ENCODE results near the gene ZNF554.

DNA sequence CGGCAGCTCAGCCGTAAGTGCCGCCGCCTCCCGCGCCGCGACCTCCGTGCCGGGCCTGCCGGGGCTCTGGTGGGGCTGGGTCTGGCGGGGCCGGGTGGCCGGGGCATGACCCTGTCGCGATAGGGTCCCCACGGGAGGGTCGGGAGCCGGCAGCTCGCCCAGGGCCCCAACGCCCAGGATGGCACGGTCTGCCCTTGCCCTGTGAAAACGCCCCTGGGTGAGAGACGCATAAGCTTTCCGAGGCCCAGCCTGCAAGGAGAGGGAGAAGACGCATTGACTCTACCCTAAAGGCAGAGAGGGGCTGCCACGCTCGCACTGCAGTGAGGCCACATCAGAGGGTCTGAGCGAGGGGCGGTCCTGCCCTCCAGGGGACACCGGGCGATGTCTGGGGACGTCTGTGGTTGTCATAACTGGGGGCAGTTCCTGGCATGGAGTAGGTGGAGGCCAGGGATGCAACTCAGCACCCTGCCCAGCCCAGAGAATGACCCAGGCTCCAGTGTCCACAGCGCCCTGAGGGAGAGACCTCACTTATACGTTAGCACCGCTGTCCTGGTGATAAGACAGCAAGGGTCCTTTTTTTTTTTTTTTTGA is 539 bp downstream of the ZNF554 start:
- TF ChIP-seq, protein P1, sequence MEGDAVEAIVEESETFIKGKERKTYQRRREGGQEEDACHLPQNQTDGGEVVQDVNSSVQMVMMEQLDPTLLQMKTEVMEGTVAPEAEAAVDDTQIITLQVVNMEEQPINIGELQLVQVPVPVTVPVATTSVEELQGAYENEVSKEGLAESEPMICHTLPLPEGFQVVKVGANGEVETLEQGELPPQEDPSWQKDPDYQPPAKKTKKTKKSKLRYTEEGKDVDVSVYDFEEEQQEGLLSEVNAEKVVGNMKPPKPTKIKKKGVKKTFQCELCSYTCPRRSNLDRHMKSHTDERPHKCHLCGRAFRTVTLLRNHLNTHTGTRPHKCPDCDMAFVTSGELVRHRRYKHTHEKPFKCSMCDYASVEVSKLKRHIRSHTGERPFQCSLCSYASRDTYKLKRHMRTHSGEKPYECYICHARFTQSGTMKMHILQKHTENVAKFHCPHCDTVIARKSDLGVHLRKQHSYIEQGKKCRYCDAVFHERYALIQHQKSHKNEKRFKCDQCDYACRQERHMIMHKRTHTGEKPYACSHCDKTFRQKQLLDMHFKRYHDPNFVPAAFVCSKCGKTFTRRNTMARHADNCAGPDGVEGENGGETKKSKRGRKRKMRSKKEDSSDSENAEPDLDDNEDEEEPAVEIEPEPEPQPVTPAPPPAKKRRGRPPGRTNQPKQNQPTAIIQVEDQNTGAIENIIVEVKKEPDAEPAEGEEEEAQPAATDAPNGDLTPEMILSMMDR (conservative IDR thresholded peaks at IDR 0.05; ENCODE audit: low read depth in 2 of 2): no peak
- TF ChIP-seq POLR2AphosphoS5 (IDR thresholded peaks at IDR 0.05; ENCODE audit: low read depth): no peak
- no peak for TF ChIP-seq CREB1 (CRISPR knock-in tag; IDR thresholded peaks at IDR 0.05; ENCODE audit: low read depth)
- TF ChIP-seq JUNB (IDR thresholded peaks at IDR 0.05; ENCODE audit: unreplicated experiment): no peak
- TF ChIP-seq, protein P2, sequence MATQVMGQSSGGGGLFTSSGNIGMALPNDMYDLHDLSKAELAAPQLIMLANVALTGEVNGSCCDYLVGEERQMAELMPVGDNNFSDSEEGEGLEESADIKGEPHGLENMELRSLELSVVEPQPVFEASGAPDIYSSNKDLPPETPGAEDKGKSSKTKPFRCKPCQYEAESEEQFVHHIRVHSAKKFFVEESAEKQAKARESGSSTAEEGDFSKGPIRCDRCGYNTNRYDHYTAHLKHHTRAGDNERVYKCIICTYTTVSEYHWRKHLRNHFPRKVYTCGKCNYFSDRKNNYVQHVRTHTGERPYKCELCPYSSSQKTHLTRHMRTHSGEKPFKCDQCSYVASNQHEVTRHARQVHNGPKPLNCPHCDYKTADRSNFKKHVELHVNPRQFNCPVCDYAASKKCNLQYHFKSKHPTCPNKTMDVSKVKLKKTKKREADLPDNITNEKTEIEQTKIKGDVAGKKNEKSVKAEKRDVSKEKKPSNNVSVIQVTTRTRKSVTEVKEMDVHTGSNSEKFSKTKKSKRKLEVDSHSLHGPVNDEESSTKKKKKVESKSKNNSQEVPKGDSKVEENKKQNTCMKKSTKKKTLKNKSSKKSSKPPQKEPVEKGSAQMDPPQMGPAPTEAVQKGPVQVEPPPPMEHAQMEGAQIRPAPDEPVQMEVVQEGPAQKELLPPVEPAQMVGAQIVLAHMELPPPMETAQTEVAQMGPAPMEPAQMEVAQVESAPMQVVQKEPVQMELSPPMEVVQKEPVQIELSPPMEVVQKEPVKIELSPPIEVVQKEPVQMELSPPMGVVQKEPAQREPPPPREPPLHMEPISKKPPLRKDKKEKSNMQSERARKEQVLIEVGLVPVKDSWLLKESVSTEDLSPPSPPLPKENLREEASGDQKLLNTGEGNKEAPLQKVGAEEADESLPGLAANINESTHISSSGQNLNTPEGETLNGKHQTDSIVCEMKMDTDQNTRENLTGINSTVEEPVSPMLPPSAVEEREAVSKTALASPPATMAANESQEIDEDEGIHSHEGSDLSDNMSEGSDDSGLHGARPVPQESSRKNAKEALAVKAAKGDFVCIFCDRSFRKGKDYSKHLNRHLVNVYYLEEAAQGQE (IDR thresholded peaks at IDR 0.05; ENCODE audit: unreplicated experiment): no peak
- no peak for TF ChIP-seq EZH2 (IDR thresholded peaks at IDR 0.05; ENCODE audit: low read depth, unreplicated experiment)
- no peak for TF ChIP-seq EZH2phosphoT487 (IDR thresholded peaks at IDR 0.05; ENCODE audit: unreplicated experiment)
- no peak for TF ChIP-seq ZNF114 (CRISPR knock-in tag; IDR thresholded peaks at IDR 0.05)
- TF ChIP-seq STAT1 (IDR thresholded peaks at IDR 0.05; ENCODE audit: unreplicated experiment): no peak
- no peak for TF ChIP-seq ZNF331 (CRISPR knock-in tag; IDR thresholded peaks at IDR 0.05; ENCODE audit: low read depth)

Data from GM23338 (cell line).